GM12801 (cell line): ENCODE measurements around the gene COL10A1.

Experiments
- TF ChIP-seq, protein P1 (sequence below): IDR thresholded peaks from one replicate; pipeline ENCODE4 v1.5.1; 2011; ENCODE audit warnings: control low read depth; ENCODE audit not compliant: insufficient read length; ENCODE audit errors: extremely low read depth

COL10A1 gene

DNA sequence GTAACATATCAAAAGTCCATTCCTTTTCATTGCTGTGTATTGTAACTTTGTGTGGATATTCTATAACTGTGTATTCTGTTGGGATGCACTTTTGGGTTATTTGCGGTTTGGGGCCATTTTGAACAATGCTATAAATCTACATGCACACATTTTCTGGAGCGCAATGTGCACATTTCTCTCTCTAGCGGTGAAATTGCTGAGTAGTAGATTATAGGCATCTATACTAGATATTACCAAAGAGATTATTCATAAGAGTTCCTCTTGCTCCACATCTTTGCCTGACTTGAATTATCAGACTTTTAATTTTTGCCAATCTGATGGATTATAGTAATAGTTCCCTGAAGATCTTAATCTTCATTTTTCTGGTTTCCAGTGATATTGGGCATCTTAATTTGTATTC lies 47.0 kb downstream of the COL10A1 start:
- TF ChIP-seq, protein P1, sequence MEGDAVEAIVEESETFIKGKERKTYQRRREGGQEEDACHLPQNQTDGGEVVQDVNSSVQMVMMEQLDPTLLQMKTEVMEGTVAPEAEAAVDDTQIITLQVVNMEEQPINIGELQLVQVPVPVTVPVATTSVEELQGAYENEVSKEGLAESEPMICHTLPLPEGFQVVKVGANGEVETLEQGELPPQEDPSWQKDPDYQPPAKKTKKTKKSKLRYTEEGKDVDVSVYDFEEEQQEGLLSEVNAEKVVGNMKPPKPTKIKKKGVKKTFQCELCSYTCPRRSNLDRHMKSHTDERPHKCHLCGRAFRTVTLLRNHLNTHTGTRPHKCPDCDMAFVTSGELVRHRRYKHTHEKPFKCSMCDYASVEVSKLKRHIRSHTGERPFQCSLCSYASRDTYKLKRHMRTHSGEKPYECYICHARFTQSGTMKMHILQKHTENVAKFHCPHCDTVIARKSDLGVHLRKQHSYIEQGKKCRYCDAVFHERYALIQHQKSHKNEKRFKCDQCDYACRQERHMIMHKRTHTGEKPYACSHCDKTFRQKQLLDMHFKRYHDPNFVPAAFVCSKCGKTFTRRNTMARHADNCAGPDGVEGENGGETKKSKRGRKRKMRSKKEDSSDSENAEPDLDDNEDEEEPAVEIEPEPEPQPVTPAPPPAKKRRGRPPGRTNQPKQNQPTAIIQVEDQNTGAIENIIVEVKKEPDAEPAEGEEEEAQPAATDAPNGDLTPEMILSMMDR = no peak

DNA sequence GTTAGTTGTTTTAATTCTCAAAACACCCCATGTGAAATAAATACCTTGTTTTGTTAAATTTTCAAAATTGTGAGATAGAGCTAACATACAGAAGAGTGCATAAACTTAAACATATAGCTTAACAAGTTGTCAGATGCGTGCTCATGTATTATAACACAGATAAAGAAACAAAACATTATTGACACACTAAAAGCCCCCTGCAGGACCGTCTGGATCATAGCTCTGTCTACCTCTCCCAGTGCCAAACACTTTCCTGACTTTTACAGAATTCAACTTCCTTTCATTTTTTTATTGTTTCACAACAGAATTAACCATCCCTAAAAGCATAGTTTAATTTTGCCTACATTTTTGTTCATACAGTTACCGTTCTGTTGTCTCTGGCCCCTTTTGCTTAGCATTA lies 47.4 kb downstream of the COL10A1 start:
- TF ChIP-seq, protein P1 = no peak

DNA sequence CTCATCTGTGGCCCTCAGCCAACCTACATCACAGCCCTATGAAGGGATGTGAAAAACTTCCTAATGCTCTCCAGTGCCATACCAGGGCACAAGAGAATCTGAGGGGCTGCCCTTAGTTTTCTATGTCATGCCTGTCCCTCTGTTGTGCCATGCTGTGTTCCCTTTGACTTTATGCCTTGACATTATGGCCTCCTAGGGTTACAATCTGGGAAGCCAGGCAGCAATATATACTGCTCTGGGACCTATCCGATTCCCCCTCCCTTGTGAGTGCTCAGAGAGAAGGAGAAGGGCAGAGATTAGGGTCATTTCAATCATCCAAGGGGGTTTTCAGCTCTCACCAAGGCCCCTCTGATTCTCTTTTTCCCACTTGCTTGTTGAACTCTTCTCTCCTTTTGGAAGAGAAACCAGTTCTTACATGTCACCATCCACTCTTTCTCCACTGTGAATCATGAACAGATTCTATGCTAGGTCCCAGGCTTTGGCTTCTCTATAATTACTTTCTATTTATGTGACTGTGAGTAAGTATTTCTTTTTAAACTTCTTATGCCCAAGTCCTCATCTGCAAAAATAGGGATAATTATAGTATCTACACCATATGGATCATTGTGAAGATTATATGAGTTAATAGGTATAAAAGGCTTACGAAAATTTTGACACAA lies 51.1 kb downstream of the COL10A1 start:
- TF ChIP-seq, protein P1 = no peak

DNA sequence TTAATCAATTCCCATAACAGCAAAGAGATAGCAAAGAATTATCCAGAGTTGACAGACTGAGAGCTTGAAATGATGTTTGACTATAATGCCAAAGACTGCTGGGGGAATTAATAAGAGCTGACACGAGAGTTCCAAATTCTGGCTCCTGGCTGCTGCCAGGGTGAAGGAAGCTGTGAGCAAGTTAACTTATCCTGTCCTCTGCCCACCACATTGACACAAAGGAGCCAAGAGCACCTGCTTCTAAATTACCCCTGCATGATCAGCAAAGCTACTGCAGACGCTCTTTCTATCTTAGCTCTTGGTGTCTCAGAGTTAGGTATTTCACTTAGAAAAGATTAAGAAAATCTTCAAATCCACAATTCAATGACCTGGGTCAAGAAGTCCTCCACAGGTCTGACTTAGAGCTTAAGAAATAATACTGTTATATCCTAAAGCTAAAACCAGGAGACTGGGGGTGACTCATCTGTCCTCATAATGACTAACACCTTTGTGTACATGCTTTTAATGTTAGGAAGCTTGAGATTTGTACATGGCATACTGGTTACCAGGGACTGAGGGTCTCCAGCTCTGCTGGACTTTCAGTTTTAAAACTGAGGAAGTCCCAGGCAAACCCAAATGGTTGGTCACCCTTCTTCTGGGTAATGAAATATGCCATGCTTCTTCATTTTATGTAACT lies 52.0 kb downstream of the COL10A1 start:
- TF ChIP-seq, protein P1 = no peak

DNA sequence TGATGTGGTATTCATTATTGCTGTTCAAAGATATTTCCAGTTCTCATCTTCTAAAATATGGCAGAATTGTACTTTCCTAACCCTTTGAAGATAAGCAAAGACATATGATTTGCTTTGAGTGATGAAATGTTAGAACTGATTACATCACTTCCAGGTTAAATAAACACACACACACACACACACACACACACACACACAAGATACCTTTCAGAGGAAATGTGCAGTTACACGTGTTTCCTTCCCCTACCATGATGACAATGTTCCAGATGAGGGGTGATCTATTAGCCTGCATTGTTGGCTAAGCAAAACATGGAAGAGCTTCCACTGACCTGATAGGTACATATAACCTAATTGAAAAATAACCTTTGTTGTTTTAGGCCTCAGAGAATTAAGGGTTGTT lies 53.6 kb downstream of the COL10A1 start:
- TF ChIP-seq, protein P1 = no peak

DNA sequence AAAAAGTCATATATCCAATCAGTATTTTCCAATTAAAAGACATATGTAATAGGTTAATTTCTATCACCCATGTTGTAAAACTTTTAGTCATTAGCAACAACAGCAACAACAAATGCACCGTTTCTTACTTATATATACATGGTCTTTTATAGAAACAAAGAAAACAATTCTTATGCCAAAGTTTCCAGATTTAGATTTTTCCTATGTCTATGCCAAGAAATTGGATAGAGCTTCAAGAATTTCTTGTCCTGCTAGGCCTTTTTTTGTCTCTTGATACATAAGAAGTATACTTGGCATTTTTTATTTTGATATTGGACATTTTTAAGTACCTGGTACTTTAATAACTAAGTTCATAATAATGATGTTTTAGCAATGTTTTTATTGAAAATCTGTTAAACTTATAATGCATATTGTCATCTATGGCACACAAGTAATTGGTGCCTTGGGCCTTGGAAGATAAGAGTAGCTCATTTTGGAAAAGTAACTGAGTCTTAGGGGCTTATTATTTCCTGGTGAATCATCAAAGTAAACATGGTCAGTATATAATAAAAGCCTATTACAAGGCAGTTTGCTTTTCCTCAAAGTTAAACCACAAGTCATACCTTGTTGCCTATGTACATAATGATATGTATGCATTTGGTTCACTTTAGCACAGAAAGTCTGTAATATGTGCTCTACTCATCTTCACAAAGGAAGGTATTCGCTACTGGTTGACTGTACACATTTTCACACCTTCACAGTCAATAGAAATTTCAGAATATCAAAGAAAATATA lies 55.1 kb downstream of the COL10A1 start:
- TF ChIP-seq, protein P1 = no peak

DNA sequence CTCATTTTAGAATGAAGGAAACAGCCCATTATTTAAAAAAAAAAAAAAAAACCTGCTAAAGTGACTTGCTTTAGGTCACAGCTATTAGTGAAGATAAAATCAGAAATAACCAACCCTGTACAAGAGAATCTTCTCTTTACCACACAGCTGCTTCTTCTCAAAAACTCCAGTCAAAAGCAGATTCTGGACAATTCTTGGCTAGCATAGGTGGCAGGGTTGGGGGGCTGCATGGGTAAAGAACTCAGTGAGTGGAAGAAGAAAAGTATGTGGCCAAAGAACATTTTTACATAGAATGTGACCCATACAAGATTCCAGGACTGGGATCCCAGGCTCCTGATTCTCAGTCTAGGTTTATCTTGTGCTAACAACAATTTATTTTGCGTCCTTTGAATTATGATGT lies 55.8 kb downstream of the COL10A1 start:
- TF ChIP-seq, protein P1 = no peak
